DND-41 (cell line): ENCODE measurements around the gene MYOM1.
A peak's percentile ranks its signal among the peaks of the same experiment; 100 is the strongest.

Experiments
- ATAC-seq: fragments of 200-7000 bp; cut with Tn5 transposase; 3 replicates; pipeline ENCODE4 v1.9.1; 2021; ENCODE audit warnings: low read depth; ENCODE audit not compliant: insufficient read depth
- DNase-seq: peaks from one replicate; pipeline ENCODE4 v3.0.0-alpha.2; 2020
- H2AFZ ChIP-seq: 2 replicates; pipeline ENCODE4 v1.6.0; 2012; ENCODE audit warnings: low read depth, low read length
- H3K27ac ChIP-seq: 2 replicates; pipeline ENCODE4 v1.5.1; 2012; ENCODE audit warnings: low read length, inconsistent platforms
- H3K27me3 ChIP-seq: fragments of 200-600 bp; sonication (generic); 2 replicates; pipeline ENCODE4 v1.6.0; 2012; ENCODE audit warnings: low read length, mild to moderate bottlenecking, inconsistent platforms; ENCODE audit not compliant: insufficient read depth, poor library complexity
- H3K36me3 ChIP-seq: 2 replicates; pipeline ENCODE4 v1.5.1; 2012; ENCODE audit warnings: low read length, inconsistent platforms; ENCODE audit not compliant: insufficient read depth
- H3K4me1 ChIP-seq: 2 replicates; pipeline ENCODE4 v1.5.1; 2012; ENCODE audit warnings: mild to moderate bottlenecking, low read length; ENCODE audit not compliant: insufficient read depth
- H3K4me2 ChIP-seq: 2 replicates; pipeline ENCODE4 v1.6.0; 2012; ENCODE audit warnings: mild to moderate bottlenecking, moderate library complexity, low read length, inconsistent platforms; ENCODE audit not compliant: insufficient read depth
- H3K4me3 ChIP-seq, 2 experiments: fragments of 200-600 bp in 1 of 2; shearing (Covaris generic) in 1 of 2; 2 replicates each; pipeline ENCODE4 v1.5.1; 2012 to 2016; ENCODE audit warnings: inconsistent platforms in 2 of 2, low read length in 2 of 2, mild to moderate bottlenecking in 2 of 2, low read depth in 1 of 2, moderate library complexity in 1 of 2
- H3K79me2 ChIP-seq: 2 replicates; pipeline ENCODE4 v1.6.0; 2012; ENCODE audit warnings: low read length, inconsistent platforms; ENCODE audit not compliant: insufficient read depth
- H3K9ac ChIP-seq: 2 replicates; pipeline ENCODE4 v1.6.0; 2012; ENCODE audit warnings: low read depth, mild to moderate bottlenecking, inconsistent platforms, low read length, moderate library complexity
- H3K9me3 ChIP-seq: 2 replicates; pipeline ENCODE4 v1.5.1; 2012; ENCODE audit warnings: low read length, moderate library complexity, mild to moderate bottlenecking, inconsistent platforms; ENCODE audit not compliant: insufficient read depth, severe bottlenecking
- H4K20me1 ChIP-seq: 2 replicates; pipeline ENCODE4 v1.6.0; 2012; ENCODE audit warnings: low read length; ENCODE audit not compliant: insufficient read depth
- CTCF ChIP-seq: IDR thresholded peaks from 2 replicates; pipeline ENCODE4 v1.5.1; 2012; ENCODE audit warnings: borderline replicate concordance, low read length, moderate library complexity, mild to moderate bottlenecking; ENCODE audit not compliant: poor library complexity, severe bottlenecking; ENCODE audit errors: extremely low read depth
- EZH2 ChIP-seq: IDR thresholded peaks from 3 replicates; pipeline ENCODE4 v1.6.1; 2012; ENCODE audit warnings: borderline replicate concordance, low read depth, mild to moderate bottlenecking, moderate library complexity, low read length, inconsistent platforms; ENCODE audit not compliant: severe bottlenecking

The MYOM1 gene

GRCh38 chr18:3266062-3266608 lies 46.4 kb upstream of the MYOM1 start:
- peaks cover 74% of the 10 kb centered on the region for H4K20me1 ChIP-seq
- no peak for DNase-seq
- no peaks in the 10 kb centered on the region for H3K27me3 ChIP-seq
- no peak for TF ChIP-seq CTCF
- no peak for TF ChIP-seq EZH2
- no peak overlapping the region; the same call in 1 of the 2 replicates for H3K9ac ChIP-seq
- peaks cover 36% of the 10 kb centered on the region for H3K4me1 ChIP-seq
- H3K36me3 ChIP-seq, result peaks cover 6% of the 10 kb centered on the region; the same call in 1 of the 2 replicates
- H3K79me2 ChIP-seq, result peaks cover 100% of the 10 kb centered on the region
- peak overlapping the region; percentile 21; the same call in 1 of the 2 replicates for H3K4me2 ChIP-seq
- H2AFZ ChIP-seq, result no peak overlapping the region
- no peak overlapping the region for H3K4me3 ChIP-seq
- no peaks in the 10 kb centered on the region for H3K9me3 ChIP-seq
- ATAC-seq, result no peak
- H3K27ac ChIP-seq, result no peak overlapping the region

GRCh38 chr18:3265564-3266033 lies 45.8 kb upstream of the MYOM1 start:
- no peak for ATAC-seq
- H3K9me3 ChIP-seq, result no peaks in the 10 kb centered on the region
- no peak overlapping the region; the same call in 1 of the 2 replicates for H3K9ac ChIP-seq
- TF ChIP-seq EZH2 (no peak), CTCF (no peak)
- H4K20me1 ChIP-seq, result peaks cover 72% of the 10 kb centered on the region
- H3K79me2 ChIP-seq, result peaks cover 100% of the 10 kb centered on the region
- H3K27ac ChIP-seq, result no peak overlapping the region
- H3K36me3 ChIP-seq, result peaks cover 6% of the 10 kb centered on the region; the same call in 1 of the 2 replicates
- H3K4me3 ChIP-seq, result no peak overlapping the region
- no peak overlapping the region for H2AFZ ChIP-seq
- H3K27me3 ChIP-seq, result no peaks in the 10 kb centered on the region
- H3K4me2 ChIP-seq, result peak overlapping the region; percentile 14
- peaks cover 40% of the 10 kb centered on the region for H3K4me1 ChIP-seq
- no peak for DNase-seq

GRCh38 chr18:3264362-3264761 lies 44.6 kb upstream of the MYOM1 start:
- Histone ChIP-seq H3K9me3 (no peaks in the 10 kb centered on the region), H3K4me3 (peak overlapping the region in 1 of 2 experiments; percentile 69; a peak in 1 of 4 replicates), H3K36me3 (peaks cover 6% of the 10 kb centered on the region; the same call in 1 of the 2 replicates), H2AFZ (no peak overlapping the region), H3K27ac (no peak overlapping the region), H3K79me2 (peaks cover 95% of the 10 kb centered on the region), H3K4me2 (peak overlapping the region; percentile 76), H3K27me3 (no peaks in the 10 kb centered on the region), H3K9ac (no peak overlapping the region), H3K4me1 (peaks cover 52% of the 10 kb centered on the region), H4K20me1 (peaks cover 65% of the 10 kb centered on the region)
- ATAC-seq (no peak), DNase-seq (no peak)
- no peak for TF ChIP-seq EZH2

- TF ChIP-seq CTCF, result no peak
- no peak for TF ChIP-seq EZH2
- Histone ChIP-seq H3K27me3 (no peaks in the 10 kb centered on the region), H3K4me2 (peak overlapping the region; percentile 76), H3K9ac (peak overlapping the region; percentile 93), H3K36me3 (peaks cover 11% of the 10 kb centered on the region), H3K79me2 (peaks cover 83% of the 10 kb centered on the region), H3K4me1 (peaks cover 55% of the 10 kb centered on the region), H3K9me3 (no peaks in the 10 kb centered on the region), H3K4me3 (peak overlapping the region; percentile 69 to 95), H4K20me1 (peaks cover 54% of the 10 kb centered on the region), H2AFZ (0 out of 2 replicates have a peak overlapping the region, but pooled peaks have one; percentile 87), H3K27ac (peak overlapping the region; percentile 92)
- ATAC-seq (no peak), DNase-seq (no peak)
Observed at GRCh38 chr18:3263132-3263700, 43.4 kb upstream of the MYOM1 start.
